HFF-Myc (cell line): ENCODE results near the gene ZNF770.

Experiments used
- DNase-seq: peaks from one replicate; pipeline ENCODE4 v3.0.0-alpha.2; 2011; ENCODE audit warnings: low read depth; ENCODE audit errors: extremely low read depth
- H3K4me3 ChIP-seq: replicated peaks from 2 replicates; pipeline ENCODE4 v1.5.1; 2011; ENCODE audit warnings: low read depth, mild to moderate bottlenecking, control low read depth, low read length
- TF ChIP-seq, protein P1 (sequence below): IDR thresholded peaks from 2 replicates; pipeline ENCODE4 v1.5.1; 2012; ENCODE audit warnings: mild to moderate bottlenecking, low read depth, low read length, control low read depth; ENCODE audit errors: missing control alignments

ZNF770 gene, protein sequence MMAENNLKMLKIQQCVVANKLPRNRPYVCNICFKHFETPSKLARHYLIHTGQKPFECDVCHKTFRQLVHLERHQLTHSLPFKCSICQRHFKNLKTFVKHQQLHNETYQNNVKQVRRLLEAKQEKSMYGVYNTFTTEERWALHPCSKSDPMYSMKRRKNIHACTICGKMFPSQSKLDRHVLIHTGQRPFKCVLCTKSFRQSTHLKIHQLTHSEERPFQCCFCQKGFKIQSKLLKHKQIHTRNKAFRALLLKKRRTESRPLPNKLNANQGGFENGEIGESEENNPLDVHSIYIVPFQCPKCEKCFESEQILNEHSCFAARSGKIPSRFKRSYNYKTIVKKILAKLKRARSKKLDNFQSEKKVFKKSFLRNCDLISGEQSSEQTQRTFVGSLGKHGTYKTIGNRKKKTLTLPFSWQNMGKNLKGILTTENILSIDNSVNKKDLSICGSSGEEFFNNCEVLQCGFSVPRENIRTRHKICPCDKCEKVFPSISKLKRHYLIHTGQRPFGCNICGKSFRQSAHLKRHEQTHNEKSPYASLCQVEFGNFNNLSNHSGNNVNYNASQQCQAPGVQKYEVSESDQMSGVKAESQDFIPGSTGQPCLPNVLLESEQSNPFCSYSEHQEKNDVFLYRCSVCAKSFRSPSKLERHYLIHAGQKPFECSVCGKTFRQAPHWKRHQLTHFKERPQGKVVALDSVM

DNA sequence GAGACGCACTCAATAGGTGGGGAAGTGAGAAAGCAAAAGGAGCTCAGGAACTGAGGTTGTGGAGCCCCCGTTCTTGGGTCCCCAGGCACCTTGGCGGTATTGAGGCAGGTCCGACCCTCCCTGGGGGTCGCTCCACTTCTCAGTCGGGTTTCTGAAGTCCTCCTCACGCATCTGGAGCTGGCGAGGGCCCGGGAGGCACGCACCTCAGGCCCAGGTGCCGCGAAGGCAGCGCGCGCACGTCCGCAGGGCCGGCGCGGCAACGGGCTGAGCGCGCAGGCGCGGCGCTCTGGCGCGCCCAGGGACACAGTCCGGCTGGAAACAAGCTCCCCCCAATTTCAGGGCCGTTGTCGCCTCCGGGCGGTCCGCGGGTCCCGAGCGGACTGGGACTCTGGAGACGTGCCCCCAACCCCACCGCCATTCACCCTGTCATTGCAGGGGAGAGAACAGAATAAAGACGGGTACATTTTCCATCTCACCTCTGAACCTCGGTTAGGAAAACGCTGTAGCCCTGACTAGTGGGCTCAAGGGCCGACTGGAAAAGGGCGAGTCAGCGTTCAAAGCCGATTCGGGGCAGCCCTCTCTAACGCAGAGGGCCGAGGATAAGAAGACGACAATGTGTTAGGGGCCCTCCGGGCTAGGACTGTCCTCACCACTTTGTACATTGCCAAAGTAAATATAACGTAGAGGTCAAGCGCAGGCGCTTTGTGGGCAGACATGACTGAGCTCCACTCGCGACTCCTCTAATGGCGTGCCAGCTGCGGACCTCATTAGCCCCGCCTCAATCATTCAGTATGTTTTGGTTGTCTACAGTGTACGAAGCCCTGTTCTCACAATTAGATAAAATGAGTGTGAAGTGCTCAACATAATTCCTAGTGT is at the start of gene ZNF770:
Gene ZNF770 (minus strand): TSS at position 261 of the 876 bp plus-strand sequence. CDS start 4,853 bp downstream, outside the sequence.
- TF ChIP-seq, protein P1, sequence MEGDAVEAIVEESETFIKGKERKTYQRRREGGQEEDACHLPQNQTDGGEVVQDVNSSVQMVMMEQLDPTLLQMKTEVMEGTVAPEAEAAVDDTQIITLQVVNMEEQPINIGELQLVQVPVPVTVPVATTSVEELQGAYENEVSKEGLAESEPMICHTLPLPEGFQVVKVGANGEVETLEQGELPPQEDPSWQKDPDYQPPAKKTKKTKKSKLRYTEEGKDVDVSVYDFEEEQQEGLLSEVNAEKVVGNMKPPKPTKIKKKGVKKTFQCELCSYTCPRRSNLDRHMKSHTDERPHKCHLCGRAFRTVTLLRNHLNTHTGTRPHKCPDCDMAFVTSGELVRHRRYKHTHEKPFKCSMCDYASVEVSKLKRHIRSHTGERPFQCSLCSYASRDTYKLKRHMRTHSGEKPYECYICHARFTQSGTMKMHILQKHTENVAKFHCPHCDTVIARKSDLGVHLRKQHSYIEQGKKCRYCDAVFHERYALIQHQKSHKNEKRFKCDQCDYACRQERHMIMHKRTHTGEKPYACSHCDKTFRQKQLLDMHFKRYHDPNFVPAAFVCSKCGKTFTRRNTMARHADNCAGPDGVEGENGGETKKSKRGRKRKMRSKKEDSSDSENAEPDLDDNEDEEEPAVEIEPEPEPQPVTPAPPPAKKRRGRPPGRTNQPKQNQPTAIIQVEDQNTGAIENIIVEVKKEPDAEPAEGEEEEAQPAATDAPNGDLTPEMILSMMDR: no peak
- peak within 1 kb of the TSS; percentile 75 for H3K4me3 ChIP-seq
- DNase-seq: peak; percentile 40

DNA sequence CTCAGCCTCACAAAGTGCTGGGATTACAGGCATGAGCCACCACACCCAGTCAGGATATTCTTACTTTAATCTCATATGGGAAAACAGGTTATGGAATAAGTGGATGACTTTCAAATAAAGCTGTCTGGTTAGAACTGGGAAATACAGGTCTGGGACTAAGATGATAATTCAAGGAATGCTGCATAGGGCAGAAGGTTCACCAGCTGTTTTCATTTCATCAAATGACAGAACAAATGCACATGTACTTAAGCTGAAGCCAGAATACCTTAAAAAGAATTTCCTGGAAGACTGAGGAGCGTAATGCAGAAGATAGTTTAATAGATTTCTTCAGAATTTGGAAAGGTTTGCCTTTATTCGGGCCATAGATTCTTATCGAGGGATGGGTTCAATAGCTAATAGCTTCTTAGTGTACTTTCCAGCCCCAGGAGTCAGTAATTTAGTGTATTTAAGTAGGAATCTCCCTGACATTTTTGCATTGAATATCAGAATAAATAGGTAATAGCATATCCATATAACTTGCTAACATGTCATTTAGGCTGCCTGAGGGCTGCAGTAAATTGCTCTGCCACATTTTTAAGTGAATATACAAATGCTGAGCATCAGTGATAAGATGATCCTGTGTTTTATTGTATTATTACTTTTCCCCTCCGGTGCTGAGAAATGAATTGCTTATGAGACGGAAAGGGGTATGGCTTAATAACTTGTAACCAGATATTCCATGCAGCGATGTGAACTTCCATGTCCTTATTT is 40.3 kb upstream of the ZNF770 start:
- no peak overlapping the region for H3K4me3 ChIP-seq
- DNase-seq: no peak
- TF ChIP-seq, protein P1: no peak

DNA sequence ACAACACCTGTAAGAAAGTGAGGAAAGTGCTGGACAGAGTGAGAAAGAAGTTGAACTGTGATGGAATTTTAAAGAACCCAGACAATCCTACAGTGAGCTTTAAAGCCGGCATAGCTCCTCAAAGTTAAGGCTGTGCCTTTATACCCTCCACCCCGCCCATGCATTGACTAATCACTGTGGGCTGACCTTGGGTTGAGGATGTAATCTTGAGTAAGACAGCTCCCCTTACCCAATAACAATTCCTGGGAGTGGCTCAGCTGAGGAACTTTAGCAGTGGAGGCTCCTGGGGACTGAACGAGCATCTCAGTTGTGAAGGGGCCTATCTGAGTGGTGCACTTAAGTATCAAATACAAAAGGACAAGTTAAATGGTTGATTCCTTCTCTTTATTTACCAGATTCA is 35.7 kb upstream of the ZNF770 start:
- TF ChIP-seq, protein P1: no peak
- H3K4me3 ChIP-seq: no peak overlapping the region
- no peak for DNase-seq

DNA sequence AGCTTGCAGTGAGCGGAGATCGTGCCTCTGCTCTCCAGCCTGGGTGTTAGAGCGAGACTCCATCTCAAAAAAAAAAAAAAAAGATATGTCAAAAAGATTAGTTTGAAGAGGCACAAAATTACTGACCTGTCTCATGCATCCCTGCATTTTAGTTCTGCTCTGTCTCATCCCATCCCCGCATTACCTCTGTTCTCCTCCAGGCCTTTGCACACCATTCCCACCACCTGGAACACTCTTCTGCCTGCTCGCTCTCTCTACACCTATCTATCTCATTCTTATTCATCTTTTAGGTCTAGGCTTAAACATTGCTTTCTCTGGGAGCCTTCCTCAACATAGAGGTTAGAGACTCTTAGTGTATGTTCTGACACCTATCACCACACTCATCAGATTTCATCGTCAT is 32.9 kb upstream of the ZNF770 start:
- TF ChIP-seq, protein P1: no peak
- no peak overlapping the region for H3K4me3 ChIP-seq
- no peak for DNase-seq

DNA sequence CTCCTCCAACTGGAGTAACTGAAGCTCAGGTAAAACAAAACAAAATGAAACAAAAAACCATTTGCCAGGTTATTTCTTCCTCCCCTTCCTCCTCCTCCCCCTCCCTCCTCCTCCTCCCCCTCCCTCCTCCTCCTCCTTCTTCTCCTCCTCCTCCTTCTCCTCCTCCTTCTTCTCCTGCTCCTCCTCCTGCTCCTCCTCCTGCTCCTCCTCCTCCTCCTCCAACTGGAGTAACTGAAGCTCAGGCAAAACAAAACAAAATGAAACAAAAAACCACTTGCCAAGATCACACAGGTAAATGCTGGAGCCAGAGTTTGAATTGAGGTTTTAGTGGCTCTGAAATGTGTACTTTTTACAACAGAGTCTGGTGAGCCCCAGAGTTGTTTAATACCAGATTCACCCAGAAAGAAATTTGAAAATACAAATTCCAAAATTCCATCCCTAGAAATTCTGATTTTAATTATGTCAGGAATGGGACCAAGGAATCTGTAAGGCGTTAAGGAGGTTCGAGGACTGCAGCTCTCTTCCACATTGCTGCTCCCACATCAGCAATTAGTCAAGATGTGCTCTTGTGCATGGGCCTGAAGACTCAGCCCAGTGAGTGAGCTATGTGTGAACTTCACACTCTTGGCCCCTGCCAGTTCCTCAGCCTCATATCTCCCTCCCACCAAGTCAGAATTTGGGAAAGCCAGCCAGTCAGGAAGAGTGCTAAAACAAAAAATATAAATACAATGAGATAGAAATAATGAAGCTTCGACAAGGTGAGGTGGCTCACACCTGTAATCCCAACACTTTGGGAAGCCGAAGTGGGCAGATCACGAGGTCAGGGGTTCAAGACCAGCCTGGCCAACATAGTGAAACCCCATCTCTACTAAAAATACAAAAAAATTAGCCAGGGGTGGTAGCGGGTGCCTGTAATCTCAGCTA is 31.6 kb upstream of the ZNF770 start:
- no peak for DNase-seq
- no peak overlapping the region for H3K4me3 ChIP-seq
- TF ChIP-seq, protein P1: no peak
